ENCODE measurements around the gene FAM13A.
"Not testable (repeated sequence)": the region's sequence is repeated elsewhere in the genome, so short reads cannot be mapped to it uniquely, and the experiment has no call there.

Gene FAM13A

DNA sequence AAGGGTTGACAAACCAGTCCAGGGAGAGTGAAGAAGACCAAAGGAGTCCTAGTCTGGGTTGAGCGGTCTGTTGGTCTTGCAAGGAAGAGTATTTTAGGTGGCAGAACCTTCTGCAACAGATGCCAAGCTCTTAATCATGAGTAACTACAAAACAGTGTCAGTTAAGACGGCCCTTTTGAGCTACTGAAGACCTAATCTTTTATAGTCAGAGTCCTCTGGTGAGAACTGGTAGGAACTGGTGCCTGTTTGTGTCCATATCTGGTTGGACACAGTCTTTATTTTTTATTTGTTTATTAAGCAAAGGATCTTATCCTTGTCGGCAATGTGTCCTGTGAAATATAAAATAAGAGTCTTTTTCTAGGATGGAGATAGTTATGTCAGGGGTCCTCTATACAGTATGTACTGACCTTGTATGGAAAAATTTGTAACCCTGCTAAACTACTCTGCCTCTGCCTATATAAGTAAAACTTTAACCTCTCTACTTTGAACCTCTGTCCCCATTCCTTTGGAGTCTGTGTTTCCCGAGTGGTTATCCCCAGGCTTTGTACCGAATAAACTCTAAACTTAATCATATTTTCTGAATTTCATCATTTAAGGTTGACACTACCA, 47.1 kb downstream of the FAM13A start:
- no peak for DNase-seq (ENCODE audit: low read depth)
- H3K4me3 ChIP-seq (ENCODE audit: low read depth, low read length) = no peak overlapping the region
- TF ChIP-seq, protein P1, sequence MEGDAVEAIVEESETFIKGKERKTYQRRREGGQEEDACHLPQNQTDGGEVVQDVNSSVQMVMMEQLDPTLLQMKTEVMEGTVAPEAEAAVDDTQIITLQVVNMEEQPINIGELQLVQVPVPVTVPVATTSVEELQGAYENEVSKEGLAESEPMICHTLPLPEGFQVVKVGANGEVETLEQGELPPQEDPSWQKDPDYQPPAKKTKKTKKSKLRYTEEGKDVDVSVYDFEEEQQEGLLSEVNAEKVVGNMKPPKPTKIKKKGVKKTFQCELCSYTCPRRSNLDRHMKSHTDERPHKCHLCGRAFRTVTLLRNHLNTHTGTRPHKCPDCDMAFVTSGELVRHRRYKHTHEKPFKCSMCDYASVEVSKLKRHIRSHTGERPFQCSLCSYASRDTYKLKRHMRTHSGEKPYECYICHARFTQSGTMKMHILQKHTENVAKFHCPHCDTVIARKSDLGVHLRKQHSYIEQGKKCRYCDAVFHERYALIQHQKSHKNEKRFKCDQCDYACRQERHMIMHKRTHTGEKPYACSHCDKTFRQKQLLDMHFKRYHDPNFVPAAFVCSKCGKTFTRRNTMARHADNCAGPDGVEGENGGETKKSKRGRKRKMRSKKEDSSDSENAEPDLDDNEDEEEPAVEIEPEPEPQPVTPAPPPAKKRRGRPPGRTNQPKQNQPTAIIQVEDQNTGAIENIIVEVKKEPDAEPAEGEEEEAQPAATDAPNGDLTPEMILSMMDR (IDR thresholded peaks at IDR 0.05; ENCODE audit: control insufficient read depth, extremely low read depth, insufficient read depth) = no peak

DNA sequence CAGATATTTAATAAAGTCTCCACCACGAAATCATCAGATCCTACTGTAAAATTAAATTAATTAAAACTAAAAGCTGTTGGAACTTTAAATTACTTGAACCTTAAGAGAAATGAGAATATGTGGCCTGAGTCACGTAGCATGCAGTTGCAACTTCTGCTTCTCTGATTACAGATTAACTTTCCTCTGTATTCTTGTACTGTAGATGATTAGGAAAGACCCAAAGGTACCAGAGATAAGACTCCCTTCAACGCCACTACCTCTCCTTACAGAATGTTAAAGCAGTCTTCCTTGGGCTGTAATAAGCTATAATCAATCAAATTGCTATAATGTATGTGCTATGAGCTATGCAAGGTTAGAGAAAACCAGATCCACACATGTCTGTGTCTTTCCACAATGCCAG, 47.9 kb downstream of the FAM13A start:
- DNase-seq (ENCODE audit: low read depth) = no peak
- TF ChIP-seq, protein P1 (IDR thresholded peaks at IDR 0.05; ENCODE audit: control insufficient read depth, extremely low read depth, insufficient read depth) = no peak
- no peak overlapping the region for H3K4me3 ChIP-seq (ENCODE audit: low read depth, low read length)

DNA sequence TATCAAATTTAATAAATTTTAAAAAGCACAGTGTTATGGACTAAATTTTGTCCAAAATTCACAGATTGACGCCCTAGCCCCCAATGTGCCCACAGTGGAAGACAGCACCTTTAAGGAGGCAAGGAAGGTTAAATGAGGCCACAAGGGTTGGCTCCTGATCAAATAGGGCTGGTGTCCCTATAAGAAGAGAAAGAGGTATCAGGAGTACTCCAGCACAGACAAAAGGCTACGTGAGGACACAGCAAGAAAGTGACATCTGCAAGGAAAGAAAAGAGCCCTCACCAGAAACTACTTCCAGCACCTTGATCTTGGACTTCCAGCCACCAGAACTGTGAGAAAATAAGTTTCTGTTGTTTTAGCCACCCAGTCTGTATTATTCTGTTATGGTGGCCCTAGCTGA, 48.8 kb downstream of the FAM13A start:
- TF ChIP-seq, protein P1 (IDR thresholded peaks at IDR 0.05; ENCODE audit: control insufficient read depth, extremely low read depth, insufficient read depth) = no peak
- no peak for DNase-seq (ENCODE audit: low read depth)
- no peak overlapping the region for H3K4me3 ChIP-seq (ENCODE audit: low read depth, low read length)

DNA sequence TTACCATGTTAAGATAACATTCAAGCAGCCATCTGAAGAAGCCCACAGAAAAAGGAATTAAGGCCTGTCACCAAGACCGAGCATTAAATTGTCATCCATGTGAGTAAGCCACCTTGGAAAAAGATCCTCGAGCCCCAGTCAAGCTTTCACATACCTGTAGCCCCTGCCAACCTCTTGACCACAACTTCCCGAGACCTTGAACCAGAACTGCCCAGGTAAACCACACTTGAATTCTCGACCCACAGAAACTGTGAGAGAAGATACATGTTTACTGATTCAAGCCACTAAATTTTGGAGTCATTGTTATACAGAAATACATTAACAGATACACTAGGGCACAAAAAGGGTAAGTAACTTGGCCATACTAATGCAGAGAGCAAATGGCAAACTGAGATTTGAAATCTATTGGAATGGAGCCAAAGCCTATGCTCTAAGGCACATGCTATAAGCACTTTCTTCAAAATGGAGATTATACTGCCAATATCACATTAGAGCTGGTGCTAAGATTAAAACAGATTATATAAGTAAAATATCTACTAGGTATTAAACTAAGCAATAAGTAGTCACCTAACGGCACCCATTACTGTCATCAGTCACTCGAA, 49.5 kb downstream of the FAM13A start:
- TF ChIP-seq, protein P1 (IDR thresholded peaks at IDR 0.05; ENCODE audit: control insufficient read depth, extremely low read depth, insufficient read depth) = no peak
- no peak overlapping the region for H3K4me3 ChIP-seq (ENCODE audit: low read depth, low read length)
- DNase-seq (ENCODE audit: low read depth) = no peak

DNA sequence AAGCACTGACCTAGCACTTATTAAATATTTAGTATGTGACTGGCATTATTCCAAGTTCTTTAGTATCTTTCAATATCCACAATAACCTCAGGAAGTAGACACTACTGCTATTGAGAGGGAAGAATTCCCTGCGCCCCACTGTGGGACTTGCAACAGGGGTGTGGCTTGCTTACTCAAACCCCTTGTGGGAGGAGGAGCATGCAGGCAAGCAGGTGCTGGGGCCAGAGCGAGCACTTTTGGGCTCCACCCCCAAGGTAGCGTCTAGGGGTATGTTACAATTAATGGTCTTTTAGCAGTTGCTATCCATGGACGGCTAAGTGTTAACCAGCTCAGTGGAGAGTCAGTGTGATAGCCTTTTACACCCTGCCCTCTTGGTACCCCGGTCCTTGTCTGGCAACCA, 50.7 kb downstream of the FAM13A start:
- DNase-seq (ENCODE audit: low read depth) = no peak
- H3K4me3 ChIP-seq (ENCODE audit: low read depth, low read length) = no peak overlapping the region
- TF ChIP-seq, protein P1 (IDR thresholded peaks at IDR 0.05; ENCODE audit: control insufficient read depth, extremely low read depth, insufficient read depth) = no peak

DNA sequence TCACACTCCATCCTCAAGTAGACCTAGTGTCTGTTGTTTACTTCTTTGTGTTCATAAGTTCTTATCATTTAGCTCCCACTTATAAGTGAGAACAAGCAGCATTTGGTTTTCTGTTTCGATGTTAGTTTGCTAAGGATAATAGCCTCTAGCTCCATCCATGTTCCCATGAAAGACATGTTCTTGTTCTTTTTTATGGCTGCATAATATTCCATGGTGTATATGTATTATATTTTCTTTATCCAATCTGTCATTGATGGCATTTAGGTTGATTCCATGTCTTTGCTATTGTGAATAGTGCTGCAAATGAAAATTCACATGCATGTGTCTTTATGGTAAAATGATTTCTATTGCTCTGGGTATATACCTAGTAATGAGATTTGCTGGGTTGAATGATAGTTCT, 51.9 kb downstream of the FAM13A start:
- not testable (repeated sequence) for H3K4me3 ChIP-seq (ENCODE audit: low read depth, low read length); DNase-seq (ENCODE audit: low read depth)

DNA sequence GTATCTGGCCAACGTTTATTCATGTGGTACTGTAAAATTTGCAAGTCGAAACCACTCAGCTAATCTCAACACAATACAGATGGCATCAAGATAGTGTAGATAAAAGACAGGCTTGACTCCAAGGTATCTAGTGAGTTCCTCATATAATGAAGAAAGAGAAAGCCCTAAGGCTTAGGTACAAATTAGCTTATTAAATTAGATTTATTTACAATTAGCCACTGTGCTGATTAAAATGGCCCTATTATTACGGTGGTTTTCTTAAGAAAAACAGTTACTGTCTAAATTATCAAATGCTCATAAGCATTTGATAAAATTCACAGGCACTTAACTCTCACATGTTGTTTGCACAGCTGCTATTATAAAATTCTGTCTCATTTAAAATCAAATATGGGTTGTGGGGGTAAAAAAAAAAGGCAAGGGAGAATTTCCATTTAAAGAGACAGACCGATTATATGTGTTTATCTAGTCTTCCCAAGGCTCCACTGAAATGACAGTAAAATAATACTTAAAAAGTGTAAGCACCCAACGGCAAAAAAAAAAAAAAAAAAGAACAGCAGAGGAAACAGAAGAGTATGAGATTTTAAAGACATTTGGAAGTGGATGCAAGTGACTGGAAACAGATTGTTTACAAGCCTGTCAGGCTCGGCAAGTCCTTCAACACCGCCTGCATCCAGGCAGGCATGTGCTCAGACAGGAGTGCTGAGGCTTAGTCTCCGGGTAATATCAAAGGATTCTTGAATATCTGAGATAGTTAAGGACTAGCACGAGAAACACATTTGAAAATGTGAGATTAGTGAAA, 55.1 kb downstream of the FAM13A start:
- DNase-seq (ENCODE audit: low read depth) = peak; percentile 87
- H3K4me3 ChIP-seq (ENCODE audit: low read depth, low read length) = no peak overlapping the region; the same call in 1 of the 2 replicates
- TF ChIP-seq, protein P1 (IDR thresholded peaks at IDR 0.05; ENCODE audit: control insufficient read depth, extremely low read depth, insufficient read depth) = no peak

Data from LNCaP clone FGC (cell line).